ENCODE measurements around the gene SLC28A1.

The SLC28A1 gene, protein sequence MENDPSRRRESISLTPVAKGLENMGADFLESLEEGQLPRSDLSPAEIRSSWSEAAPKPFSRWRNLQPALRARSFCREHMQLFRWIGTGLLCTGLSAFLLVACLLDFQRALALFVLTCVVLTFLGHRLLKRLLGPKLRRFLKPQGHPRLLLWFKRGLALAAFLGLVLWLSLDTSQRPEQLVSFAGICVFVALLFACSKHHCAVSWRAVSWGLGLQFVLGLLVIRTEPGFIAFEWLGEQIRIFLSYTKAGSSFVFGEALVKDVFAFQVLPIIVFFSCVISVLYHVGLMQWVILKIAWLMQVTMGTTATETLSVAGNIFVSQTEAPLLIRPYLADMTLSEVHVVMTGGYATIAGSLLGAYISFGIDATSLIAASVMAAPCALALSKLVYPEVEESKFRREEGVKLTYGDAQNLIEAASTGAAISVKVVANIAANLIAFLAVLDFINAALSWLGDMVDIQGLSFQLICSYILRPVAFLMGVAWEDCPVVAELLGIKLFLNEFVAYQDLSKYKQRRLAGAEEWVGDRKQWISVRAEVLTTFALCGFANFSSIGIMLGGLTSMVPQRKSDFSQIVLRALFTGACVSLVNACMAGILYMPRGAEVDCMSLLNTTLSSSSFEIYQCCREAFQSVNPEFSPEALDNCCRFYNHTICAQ

DNA sequence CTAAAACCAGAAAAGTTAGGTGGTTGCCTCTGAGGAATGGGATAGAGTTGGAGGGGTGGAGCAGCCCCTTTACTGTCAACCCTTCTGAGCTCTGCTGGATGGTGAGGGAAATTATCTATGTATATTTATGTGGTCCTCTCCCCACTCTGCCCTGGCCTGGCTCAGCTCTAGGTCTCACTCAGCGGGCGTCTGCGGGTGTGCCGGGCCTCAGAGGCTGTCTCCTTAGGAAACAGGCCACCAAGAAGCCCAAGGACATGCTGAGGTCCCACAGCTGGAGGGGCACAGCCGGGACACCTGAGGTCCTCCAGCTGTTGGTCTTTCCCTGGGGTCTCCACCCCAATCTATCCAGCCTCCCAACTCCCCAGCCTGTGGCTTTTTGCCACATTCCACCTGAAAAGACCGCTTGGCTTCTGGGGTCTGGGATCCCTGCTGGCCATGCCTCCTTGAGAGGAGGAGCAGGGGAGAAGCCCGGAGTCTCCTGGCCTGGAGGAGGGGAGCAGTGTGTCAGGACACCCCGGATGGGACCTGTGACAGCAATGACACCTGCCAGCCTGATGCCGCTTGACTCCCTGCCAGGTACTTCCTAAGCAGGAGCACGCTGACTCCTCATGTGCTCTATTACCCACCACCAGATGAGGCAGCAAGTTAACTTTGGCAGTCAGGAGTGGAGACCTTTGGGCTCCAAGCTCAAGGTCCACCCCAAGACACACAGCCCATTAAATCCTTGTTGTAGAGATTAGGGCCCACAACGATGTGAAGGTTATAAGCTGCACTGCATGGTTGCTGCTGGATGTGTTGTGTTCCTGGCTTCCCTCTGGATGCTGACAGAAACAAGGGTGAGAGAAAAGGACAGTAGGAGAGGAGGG lies at the start of gene SLC28A1:
TSS of gene SLC28A1 (plus strand) at position 747 of the 866 bp plus-strand sequence. CDS start 3,099 bp downstream, outside the sequence.
- DNase-seq = no peak

DNA sequence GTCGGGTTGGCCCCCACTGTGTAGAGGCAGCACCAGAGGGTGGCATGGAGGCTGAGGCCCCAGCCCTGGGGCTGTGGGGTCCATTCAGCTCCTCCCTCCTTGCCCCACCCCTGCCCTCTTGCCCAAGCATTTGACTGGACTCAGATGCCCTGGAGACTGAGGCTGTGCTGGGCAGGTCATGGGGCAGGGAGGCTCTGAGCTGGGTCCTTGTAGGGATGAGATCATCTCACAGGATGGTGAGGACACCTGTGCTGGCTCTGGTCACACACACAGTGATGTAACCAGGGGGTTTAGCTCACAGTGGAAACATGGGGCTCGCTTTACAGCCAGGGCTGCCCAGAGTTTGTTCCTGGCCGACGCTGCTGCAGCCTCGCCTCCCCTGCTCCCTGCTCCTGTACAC lies 49.5 kb upstream of the SLC28A1 start:
- DNase-seq = no peak

DNA sequence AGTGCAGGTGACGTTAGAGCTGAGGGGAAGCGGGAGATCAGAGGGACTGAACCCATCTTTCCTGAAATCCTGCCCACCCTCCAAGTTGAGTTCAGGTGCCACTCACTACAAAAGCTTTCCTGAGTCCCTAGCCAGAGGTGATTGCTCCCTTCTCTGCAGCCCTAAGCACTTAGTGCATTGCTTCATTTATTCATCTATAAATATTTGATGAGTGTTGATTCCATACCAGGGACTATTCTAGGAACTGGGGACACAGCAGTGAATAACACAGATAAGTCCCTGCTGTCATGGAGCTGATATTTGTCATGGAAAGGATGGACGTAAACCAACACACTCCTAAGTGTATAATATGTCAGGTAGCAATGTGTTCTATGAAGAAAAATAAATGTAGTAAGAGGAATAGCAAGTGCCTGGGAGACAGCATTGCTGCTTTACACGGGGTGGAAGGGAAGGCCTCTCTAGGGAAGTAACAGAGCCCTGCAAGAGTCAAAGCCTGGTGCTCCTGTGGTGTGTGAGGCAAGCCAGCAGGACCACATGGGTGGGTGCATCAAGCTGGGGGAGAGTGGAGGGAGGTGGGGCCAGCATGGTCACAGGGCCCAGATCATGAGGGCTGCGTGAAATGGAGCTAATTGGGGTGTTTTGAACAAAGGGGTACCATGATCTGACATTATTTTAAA lies 48.7 kb upstream of the SLC28A1 start:
- no peak for DNase-seq

DNA sequence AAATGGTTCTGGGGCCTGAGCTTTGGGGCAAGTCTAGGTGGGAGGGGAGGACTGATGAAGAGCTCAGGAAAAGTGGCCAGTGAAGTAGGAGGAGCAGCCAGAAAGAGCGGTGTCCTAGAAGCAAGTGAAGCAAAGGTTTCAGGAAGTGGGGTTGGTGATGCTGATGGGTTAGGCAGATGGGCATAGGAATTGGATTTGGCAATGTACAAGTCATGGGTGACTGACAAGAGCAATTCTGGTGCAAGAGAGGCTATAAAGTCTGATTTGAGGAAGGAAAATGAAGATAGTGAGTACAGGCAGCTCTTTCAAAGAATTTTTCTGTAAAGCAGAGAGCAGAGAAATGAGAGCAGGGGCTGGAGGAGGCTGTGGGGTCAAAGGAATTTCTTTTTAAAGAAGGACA lies 47.6 kb upstream of the SLC28A1 start:
- no peak for DNase-seq

DNA sequence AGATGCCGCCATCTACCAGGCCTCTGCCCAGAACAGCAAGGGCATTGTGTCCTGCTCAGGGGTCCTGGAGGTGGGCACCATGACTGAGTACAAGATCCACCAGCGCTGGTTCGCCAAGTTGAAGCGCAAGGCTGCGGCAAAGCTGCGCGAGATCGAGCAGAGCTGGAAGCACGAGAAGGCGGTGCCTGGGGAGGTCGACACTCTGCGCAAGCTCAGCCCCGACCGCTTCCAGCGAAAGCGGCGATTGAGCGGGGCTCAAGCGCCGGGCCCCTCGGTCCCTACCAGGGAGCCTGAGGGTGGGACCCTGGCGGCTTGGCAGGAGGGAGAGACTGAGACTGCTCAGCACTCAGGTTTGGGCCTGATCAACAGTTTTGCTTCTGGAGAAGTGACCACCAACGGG lies 44.7 kb upstream of the SLC28A1 start:
- no peak for DNase-seq

DNA sequence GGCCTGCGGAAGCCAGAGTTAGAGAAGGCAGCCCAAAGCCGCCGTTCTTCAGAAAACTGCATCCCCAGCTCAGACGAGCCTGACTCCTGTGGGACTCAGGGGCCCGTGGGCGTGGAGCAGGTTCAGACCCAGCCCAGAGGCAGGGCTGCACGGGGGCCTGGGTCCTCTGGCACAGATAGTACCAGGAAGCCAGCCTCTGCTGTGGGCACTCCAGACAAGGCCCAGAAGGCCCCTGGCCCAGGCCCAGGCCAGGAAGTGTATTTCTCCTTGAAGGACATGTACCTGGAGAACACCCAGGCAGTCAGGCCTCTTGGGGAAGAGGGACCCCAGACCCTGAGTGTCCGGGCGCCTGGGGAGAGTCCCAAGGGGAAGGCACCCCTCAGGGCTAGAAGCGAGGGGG lies 44.2 kb upstream of the SLC28A1 start:
- DNase-seq = no peak

DNA sequence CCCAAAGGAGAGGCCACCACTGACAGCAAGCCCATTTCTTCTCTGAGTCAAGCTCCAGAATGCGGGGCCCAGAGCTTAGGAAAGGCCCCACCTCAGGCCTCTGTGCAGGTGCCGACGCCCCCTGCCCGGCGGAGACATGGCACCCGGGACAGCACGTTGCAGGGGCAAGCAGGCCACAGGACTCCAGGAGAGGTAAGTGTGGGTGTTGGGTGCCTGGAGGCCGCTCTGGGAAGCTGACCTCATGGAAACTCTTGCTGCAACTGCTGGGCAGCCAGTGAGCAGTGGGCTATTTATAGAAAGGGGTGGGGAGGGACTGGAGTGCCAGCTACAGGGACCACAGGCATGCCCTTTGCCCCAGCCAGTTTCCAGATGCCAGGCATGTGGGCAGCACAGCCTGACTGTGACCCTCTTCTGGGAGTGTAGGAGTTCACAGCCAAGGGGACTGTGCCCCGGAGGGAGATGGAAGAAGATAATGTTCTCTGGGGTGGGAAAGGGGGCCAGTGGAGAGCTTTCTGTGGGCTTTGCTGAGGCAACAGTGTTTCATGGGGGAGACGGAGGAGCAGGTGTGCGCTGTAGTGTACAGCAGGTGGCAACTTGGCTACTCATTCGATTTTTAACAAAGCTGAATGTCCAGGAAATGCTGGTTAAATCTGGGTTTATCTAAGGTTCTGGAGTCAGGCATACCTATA lies 43.6 kb upstream of the SLC28A1 start:
- no peak for DNase-seq

DNA sequence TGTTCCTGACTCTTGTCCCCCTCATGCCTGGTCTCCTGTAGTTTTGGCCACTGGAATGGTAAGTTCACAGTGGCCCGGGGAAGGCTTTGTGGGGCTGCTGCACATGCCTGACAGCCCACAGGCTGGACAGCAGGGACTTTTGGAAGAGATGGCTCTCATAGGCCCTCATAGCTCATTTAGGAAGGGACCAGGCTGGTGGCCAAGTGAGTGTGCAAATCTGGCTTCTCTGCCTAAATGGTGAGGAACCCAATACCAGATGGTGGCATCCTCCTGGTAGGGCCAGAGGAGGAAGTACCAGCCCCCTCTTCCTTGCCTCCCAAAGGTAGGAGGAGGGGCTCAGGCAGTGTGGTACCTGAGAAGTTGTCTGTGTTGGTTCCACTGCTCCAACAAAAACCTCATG lies 41.7 kb upstream of the SLC28A1 start:
- DNase-seq = no peak

DNA sequence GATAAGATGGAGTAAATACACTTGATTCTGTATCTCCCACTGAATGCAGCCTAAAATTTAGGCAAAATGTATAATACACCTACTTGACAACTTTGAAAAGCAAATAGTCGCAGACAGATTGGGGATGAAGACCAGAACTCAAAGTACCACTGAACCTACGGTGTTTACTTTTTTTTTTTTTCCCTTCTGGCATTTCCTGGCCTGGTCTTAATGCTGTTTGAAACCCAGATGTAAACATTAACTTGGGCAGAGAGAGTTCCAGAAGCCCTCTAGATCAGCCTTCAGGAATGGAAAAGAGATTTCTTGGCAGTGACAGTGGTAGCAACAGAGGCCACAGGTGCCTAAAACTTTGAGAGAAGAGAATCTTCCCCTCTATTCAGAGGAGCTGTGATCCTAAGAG lies 39.5 kb upstream of the SLC28A1 start:
- no peak for DNase-seq

DNA sequence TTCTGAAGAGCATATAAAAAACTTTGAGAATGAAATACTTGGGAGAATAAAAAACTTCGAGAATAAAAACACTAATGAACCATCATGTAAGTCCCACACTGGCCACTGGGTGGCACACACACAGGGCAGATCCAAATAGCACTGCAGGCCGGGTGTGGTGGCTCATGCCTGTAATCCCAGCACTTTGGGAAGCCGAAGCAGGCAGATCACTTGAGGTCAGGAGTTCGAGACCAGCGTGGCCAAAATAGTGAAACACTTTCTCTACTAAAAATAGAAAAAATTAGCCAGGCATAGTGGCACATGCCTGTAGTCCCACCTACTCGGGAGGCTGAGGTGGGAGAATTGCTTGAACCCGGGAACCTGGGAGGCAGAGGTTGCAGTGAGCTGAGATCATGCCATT lies 38.8 kb upstream of the SLC28A1 start:
- DNase-seq = peak; percentile 9

DNA sequence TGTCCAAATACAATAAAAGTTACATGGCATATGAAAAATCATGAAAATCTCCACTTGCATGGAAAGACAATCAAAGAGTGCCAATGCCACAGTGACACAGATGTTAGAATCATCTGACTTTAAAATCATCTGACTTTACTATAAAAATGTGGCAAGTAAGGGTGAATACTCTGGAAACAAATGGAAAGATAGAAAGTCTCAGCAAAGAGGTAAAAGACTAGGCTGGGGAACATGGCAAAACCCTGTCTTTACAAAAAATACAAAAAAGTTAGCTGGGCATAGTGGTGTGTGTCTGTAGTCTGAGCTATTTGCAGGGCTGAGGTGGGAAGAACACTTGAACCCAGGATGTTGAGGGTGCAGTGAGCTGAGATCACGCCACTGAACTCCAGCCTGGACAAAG lies 38.2 kb upstream of the SLC28A1 start:
- no peak for DNase-seq

DNA sequence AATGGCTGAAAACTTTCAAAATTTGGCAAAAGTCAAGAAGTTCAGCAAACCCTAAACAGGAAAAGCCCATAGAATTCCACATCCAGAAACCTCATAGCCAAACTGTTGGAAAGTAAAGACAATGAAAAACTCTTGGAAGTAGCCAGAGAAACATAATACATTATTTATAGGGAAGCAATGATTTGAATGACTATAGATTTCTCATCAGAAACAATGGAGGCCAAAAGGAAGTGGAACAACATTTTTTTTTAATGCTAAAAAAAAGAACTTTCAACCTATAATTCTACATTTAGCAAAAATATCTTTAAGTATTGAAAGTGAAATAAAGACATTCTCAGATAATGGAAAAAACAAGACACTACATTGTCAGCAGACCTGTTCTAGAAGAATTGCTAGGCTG lies 37.1 kb upstream of the SLC28A1 start:
- DNase-seq = no peak

DNA sequence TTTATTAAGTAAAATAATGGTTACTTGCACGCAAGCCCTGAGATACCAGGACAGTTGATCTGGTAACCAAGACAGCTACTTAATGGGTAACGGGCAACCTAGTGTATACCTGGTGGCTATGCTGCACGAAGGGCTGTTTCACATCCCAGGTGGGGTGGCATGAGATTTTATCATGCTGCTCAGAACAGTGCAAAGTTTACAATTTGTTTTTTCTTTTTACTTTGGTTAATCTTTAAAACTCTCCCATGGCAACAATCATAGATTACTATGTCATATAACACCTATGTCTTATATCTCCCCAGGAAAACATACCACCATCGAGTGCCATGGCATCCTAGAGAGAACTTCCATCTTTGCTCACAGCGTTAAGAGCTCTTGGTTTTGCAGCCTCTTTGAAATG lies 32.2 kb upstream of the SLC28A1 start:
- DNase-seq = no peak

DNA sequence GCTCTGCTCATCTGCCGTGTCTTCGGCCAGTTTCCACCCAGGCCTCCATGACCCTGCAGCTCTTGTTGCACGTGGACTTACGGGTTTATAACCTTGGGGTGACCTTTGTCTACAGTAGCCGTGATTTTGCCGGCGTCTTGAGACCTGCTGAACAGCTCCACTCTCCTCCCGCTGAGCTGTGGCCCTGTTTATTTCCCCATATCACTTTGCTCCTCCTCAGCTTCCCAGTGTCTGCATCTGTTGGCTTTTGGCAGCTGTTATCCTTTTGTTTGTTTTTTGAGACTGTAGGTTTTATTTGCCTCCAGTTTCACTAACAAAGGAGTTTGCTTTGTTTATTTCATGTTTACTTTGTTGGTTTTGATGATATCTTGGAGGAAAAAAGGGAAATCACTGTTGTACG lies 29.3 kb upstream of the SLC28A1 start:
- no peak for DNase-seq

DNA sequence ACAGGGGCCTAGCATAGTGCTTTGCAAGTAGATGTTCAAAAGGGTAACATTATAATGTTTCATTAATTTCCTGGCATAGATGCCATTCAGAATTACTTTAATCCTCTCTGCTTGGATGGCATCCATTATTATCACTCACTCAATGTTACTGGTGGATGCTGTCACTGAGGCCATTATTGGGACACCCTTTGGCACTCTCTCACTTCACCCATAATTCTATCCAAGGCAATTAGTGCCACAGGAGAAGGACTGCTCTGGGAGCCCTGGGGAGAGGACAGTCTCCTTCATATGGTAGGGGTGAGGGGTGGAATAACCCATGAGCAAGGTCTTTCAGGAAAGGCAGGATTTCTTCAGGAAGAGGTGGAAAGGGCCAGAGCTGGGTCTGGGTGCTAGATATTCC lies 28.7 kb upstream of the SLC28A1 start:
- DNase-seq = no peak

DNA sequence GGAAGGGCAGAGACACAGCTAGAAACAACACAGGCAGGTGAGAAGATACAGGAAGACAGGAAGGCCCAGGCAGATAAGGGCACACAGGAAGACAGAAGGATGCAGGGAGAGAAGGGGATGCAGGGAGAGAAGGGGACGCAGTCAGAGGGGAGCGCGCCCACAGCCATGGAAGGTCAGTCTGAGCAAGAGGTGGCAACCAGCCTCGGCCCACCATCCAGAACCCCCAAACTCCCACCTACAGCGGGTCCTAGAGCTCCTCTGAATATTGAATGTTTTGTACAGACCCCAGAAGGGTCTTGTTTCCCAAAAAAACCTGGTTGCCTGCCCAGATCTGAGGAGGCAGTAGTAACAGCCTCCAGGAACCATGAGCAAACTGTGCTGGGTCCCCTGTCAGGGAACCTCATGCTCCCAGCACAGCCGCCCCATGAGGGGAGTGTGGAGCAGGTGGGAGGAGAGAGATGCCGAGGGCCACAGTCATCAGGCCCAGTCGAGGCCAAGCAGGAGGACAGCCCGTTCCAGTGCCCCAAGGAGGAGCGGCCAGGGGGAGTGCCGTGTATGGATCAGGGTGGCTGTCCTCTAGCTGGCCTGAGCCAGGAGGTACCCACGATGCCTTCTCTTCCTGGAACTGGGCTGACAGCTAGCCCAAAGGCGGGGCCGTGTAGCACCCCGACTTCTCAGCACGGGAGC lies 27.6 kb upstream of the SLC28A1 start:
- no peak for DNase-seq

DNA sequence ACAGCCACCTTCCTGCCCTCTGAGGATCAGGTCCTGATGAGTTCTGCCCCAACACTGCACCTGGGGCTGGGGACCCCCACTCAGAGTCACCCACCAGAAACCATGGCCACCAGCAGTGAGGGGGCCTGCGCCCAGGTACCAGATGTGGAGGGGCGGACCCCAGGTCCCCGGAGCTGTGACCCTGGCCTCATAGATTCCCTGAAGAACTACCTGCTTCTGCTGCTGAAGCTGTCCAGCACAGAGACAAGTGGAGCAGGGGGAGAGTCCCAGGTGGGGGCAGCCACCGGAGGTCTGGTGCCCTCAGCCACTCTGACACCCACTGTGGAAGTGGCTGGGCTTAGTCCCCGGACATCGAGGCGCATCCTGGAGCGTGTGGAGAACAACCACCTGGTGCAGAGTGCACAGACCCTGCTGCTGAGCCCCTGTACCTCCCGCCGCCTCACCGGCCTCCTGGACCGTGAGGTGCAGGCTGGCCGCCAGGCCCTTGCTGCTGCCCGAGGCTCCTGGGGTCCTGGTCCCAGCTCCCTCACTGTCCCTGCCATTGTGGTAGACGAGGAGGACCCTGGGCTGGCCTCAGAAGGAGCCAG lies 27.0 kb upstream of the SLC28A1 start:
- no peak for DNase-seq

DNA sequence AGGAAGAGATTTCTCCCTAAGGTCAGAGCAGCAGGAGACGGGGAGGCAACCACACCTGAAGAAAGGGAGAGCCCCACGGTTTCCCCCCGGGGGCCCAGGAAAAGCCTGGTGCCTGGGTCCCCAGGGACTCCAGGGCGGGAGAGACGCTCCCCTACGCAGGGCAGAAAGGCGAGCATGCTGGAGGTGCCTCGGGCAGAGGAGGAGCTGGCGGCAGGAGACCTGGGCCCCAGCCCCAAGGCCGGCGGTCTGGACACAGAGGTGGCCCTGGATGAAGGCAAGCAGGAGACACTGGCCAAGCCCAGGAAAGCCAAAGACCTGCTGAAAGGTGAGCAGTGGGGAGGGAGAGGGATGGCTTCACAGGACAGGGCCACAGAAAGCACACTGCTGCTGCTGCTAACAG lies 26.2 kb upstream of the SLC28A1 start:
- DNase-seq = no peak

DNA sequence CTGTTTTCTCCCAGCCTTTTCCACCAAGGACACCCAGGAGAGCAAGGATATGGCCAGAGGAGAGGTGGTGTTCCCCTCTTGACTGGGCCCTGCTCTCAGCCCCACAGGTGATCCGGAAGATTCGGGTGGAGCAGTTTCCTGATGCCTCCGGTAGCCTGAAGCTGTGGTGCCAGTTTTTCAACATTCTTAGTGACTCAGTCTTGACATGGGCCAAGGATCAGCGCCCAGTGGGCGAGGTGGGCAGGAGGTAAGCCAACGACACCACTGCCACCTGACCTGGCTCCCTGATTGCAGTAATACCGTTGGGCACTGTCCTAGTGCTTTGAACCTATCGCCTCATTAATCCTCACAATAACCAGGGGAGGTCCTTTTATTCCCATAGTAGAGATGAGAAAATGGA lies 25.3 kb upstream of the SLC28A1 start:
- no peak for DNase-seq

DNA sequence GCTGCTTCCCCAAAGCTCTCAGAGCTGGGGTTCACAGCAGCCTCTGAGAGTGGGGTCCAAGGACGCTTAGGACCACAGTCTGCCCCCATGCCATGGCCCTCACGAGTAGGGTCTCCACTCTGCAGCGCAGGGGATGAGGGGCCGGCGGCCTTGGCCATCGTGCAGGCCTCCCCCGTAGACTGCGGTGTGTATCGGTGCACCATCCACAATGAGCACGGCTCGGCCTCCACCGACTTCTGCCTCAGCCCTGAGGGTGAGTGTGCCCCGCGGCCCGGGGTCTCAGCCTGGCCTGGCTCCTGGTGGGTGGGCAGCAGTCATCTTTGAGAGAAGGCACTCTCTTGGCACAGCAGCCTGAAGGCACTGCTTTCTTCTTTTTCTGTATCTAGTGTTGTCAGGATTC lies 24.8 kb upstream of the SLC28A1 start:
- no peak for DNase-seq

DNA sequence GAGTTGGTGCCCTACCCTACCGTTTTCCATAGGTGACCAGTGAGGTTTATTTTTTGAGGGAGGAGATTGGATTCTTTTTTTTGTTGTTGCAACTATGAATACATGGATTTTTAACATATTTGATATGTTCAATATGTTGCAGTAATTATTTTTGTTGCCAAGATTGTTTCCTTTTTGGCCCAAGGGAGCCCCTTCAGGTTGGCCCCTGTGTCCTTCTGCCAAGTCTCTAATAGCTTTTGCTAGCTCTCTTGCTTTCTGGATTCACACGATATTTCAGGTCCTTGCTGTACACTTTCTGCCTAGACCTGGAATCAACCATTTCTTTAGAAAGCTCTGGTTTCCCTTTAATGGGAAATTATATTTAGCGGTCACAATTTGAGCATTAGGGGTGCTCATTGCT lies 22.7 kb upstream of the SLC28A1 start:
- no peak for DNase-seq
